Left forelimb (tissue), 1 donor: ENCODE data around the gene CPNE5.

Experiments used
- DNase-seq: peaks from one replicate; pipeline ENCODE4 v3.0.0-alpha.2; 2018; ENCODE audit warnings: low spot score

Gene CPNE5

DNA sequence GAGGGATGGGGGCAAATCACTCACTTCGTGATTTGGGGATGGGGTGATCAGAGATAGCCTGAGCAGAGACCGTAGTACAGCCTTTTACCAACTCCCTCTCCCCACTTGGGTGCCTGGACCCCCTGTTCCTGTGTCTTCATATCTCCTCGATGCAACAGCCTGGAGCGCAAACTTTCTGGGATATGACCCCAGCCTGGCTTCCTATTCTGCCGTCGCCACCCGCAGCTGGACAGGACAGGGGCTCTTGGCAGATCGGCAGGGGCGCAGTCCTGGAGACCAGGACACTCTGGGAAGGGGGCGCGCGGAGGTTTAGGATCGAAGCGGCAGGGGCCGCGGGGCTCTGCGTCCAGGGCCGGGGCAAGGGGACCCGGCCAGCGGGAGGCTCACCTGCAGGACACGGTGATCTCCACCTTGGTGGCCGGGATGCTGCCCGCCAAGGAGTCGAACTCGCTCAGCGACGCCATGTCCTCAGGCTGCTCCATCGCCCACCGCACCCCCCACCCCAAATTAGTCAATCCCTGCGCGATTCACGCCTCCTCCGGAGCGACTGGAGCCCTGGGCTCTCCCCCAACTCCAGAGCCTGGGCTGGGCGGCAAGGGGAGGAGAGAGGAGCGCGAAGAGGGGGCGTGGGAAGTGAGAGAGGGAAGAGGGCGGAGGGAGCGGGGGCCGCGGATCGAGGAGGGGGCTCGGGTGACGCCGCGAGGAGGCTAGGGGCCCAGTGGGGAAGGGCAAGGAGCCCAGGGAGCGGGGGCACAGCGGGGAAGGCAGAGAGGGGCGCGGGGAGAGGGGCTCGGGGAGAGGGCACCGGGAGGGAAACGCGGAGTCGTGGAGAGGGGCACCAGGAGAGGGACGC lies at the start of gene CPNE5:
Gene CPNE5, minus strand, starts transcription at position 549 of the 853 bp plus-strand sequence. Its CDS starts 67 bp downstream, at position 482.
- DNase-seq = no peak

DNA sequence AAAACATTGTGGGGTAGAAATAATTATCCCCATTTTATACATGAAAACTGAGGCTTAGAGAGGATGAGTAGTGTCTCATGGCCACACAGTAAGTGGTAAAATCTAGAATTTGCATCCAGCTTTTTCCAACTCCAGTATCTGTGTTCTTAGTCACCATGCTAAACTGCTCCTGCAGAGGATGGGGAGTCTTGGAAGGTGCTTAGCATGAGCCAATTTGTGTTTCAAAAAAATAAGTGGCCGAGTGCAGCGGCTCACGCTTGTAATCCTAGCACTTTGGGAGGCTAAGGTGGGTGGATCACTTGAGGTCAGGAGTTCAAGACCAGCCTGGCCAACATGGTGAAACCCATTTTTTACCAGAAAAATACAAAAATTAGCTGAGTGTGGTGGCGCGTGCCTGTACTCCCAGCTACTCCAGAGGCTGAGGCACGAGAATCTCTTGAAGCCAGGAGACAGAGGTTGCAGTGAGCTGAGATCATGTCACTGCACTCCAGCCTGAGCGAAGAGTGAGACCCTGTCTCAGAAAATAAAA lies 48.9 kb upstream of the CPNE5 start:
- DNase-seq = no peak

DNA sequence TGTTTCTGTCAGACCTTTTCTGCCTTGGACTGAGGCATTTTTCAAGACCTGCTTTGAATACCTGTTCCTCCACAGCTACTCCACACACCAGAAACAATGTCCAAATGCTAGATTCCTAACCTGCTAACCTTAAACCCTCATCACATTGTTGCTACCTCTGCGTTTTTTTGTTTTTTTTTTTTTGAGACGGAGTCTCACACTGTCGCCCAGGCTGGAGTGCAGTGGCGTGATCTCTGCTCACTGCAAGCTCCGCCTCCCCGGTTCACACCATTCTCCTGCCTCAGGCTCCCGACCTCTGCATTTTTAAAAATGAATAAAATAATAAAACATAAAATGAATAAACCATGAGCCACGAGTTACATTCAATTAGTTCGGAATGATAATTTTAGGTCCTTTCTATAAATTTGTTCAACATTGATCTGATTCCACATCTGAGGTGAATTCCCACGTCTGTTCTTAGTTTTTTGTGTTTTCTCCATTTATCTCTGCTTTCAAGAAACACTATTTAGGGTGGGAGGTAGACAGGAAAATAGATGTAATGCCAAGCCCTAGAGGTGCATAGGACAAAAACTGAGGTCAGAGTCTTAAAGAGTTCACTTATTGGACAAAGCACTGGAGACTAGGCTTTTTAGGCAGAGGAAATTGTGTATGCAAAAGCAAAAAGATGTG lies 47.8 kb upstream of the CPNE5 start:
- DNase-seq = no peak

DNA sequence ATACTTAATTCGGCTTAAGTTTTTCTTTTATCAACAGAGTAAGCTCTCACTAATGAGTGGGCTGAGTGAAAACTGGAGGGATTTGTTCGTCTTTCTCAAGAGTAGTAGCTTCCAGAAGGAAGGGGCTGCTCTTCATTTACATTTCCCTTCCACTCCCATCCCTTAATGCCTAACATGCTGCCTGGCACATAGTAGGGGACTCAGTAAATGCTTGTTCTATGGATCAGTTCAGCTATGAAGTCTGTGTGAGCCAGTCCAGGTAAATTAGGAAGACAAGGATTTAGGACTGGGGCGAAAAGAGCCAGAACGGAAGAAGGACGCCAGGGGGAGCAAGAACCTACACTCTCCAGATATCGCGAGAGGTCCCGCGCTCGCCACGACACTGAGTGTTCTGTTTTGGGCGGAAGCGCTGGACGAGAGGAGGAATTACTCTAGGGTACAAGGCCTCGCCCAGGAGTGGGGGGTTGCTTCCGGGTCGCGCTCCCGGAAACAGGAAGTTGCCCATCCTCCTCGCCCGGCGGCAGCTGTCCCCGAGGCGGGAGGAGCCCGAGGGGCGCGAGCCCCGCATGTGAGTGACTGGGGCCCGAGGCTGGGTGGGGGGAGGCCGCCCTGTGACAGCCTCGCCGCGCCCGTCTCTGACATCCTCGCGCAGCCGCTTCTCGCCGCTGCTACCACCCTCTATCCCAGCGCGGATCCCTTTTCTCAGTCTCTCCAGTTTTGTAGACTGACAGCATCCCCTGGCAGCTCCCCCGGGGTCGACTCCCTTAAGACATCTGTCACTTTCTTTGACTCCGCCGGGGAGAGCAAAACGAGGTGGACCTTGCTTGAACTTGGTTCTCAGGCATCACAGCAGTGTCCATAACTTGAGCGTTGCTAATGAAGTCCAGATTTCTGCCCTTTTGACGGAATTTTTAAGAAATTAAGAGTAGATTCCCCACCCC lies 46.5 kb upstream of the CPNE5 start, which contains the start of gene C6orf89:
Gene C6orf89, plus strand, starts transcription at position 492 of the 941 bp plus-strand sequence. CDS start 13,493 bp downstream, outside the sequence.
- peak; percentile 97 for DNase-seq

DNA sequence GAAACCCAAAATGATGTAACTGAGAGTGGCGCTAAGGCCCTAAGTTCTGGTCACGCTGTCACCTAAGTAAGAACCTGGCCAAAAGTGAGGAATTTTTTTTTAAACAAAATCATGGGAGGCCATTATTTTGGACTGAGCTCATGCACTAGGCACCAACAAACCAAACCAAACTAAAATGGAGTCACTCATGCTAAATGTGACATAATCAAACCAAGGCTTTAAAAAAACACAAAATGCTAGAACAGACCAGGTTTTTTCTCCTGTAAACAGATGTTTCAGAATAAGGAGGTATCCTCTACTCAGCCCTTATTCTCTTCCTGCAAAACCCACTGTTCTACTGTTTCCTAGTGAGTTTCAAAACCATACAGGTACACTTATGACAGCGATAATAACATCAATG lies 45.4 kb upstream of the CPNE5 start:
- no peak for DNase-seq

DNA sequence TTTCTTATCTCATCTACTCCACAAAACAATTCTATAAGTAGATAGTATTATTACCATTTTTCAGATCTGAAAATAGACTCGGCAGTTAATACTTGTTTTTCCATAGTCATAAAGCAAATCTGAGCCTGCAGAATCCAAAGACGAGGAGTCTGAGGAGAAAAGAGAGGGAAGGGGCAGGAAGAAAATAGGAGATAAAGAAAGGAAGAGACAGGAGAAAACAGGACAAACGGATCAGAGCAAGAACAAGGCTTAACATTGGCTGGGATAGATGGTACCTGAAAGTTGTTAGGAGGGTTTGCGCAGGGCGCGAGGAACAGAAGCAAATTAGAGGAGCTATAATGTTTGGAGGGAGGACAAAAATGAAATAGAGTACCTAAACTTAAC lies 36.0 kb upstream of the CPNE5 start:
- no peak for DNase-seq

DNA sequence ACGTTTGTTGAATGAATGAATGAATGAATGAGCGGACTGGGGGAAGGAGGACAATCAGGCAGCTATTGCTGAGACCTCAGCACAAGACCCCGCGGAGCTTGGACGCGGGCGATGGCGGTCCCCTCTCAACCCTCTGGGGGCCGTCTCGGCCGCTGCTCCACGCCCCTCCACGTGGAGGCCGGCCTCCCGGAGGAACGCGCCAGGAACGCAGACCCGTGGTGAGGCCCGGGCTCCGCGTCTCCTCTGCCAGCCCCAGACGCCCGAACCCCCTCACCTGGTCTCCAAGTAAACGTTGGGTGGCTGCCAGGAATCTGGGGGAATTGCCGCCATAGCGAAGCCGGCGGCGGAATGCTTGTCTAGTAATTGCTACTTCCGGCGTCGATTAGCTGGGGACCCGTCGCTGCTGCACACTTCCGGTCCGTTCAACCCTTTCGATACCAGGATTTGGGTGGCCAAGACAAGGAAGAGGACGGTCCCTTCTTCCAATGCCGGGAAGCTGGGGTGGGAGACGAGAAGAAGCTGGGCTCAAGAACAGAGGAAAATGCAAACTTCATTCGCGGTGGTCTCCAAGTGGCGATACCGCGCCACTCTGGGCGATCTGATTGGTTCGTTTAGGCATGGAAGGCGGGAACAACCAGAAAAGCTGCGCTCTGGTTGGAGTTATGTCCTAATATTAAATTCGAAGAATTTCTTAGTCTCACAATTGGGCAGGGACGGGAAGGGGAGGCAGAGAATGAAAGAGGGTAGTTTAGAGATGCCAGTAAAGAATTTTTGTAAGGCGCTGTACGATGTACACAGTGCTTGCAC lies 35.4 kb upstream of the CPNE5 start, which contains the start of gene PPIL1:
Gene PPIL1, minus strand, starts transcription at position 361 of the 807 bp plus-strand sequence. Its CDS starts 31 bp downstream, at position 330.
- DNase-seq = peak; percentile 96

DNA sequence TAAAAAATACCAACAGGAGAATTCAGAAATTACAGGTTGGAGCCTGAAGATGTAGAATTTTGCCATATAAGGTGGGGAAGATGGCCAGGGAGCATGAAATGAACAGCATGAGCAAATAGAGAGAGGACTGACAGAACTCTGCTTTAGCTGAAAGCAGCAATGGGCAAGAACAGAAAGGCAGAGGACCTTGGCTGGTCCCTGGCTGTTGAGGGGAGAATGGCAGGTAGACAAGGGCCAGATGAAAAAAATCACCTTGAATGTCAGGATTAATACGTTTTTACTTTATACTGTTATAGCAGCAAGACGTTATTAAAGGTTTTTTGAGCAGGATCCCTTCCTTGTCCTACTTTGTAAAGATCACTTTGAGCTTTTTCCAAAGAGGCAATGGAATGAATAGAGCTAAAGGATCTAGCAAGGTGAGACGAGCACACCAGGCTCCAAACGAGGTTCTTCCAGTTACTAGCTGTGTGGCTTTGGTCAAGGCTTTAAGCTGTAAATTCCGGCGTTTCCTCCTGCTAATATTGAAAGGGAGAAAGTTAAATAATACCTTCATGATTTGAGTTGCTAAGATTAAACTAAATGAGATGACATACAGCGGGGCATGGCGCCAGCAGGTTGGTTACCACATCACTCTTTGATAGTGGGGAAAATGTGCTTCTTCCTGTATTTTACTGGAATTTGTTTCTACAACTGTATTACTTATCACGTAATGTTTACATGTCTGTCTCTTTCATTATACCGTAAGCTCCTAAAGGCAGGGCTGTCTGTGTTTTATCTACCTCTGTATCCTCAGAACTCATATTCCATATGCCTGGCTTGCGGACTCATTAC lies 34.6 kb upstream of the CPNE5 start:
- DNase-seq = no peak

DNA sequence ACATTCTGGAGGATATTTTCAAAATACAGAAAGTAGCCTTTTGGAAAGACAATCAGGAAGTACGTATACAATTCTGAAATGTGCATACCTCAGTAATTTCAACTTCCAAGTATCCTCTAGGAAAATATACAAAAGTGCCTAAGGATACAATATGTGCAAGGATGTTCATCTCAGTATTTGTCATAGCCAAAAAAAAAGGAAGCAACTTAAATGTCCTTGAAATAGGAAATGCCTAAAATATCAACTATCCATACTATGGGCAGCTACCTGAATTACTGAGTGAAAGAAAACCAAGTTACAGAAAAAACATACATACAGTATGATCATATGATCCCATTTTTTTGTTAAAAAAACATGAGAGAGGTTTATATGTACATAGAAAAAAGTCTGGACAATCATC lies 33.9 kb upstream of the CPNE5 start:
- DNase-seq = no peak

DNA sequence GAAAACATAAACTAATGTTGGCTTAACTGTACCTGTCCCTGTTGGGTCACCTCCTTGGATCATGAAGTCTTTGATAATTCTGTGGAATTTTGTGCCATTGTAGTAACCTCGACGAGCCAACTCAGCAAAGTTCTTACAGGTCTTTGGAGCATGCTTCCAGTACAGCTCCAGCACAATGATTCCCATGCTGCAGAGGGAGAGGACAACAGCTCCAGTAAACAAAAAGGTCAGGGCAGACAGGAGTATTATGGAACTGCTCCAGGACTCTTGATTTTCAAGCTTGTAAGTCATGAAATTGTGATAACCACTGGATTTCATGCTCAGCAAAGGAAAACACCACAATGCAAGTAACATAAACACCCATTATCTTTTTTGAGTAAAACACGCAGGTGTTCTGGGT lies 32.4 kb upstream of the CPNE5 start:
- DNase-seq = no peak

DNA sequence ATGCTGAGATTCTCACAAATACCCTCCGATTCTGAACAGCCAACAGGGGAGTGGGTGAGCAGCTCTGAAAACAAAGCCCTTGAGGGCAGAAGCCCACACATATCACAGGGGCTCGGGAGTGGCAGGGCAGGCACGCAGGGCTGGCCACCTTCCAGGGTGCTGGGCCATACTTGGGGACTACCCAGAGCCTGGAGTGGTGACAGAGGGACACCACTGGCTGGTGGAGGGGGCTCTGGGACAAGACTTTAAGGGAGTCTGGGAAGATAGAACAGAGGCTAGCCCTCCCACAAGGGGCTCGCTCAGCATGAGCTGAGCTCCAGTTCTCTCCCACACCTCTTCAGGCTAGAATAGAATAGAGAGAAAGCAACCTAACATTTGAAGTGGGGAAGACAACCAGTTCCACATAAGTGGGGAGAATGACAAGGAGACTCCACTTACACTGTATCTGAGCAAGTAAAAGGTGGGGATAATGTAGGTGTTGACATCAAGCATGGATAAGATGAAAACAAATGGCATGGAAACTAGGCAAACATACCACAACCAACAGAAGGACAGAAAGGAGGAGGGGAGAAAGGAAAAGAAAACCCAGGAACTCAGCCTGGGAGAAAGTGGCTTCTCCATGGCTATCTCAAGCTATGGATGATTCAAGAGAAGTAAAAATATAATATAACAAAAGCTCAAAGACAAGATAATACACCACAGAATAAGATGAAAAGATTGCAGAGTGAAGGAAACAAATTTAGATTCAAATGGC lies 28.4 kb upstream of the CPNE5 start:
- DNase-seq = no peak

DNA sequence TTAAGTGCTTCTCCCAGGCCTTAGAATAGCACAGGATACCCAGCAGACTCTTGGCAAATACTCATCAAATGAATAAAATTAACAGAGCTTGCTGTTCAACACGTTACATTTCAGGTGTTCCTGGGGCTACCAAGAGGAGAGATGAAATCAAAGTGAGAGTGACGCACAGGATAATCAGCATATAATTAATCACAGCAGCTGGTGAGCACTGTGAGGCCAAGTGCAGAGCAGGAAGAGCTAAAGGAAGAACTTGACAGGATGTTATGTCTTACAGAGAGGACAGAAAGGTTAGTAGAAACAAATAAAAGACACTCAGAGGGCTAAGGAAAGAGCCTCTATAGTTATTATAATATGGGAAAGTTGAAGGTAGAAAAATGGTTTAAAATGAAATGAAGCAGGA lies 26.6 kb upstream of the CPNE5 start:
- no peak for DNase-seq

DNA sequence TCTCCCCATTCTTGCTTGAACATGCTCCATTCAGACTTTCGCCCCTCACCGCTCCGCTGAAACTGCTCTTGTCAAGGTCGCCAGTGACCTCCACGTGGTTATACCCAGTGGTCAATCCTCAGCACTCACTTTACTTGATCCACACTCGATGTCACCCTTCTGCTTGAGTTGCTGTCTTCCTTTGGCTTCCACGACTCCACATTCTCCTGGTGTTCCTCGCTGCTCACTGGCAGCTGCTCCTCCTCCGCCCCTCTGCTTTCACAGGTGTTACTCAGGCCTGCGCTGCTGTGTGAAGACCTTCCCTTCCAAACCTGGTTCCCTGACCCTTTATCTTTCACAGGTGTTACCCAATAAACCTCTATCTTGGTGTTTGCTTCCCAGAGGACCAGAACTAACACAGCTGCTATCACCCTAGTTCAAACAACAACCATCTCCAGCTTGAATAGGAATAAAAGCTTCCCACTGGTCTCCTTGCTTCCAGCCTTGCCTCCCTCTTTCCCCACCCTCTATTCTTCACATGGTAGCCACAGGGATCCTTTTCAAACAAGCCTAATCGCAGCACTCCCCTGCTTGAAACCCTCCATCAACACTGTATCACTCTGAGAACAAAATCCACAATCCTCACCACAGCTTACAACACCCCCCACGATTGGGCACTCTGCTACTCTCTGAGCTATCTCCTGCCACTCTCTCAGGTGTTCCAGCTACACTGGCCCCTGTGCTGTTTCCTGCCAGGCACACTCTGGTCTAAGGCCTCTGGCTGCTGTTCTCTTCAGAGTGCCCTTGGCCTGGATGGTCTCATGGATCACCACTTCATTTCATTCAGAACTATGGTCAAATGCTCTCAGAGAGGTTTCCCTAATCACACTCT lies 24.7 kb upstream of the CPNE5 start:
- DNase-seq = no peak

DNA sequence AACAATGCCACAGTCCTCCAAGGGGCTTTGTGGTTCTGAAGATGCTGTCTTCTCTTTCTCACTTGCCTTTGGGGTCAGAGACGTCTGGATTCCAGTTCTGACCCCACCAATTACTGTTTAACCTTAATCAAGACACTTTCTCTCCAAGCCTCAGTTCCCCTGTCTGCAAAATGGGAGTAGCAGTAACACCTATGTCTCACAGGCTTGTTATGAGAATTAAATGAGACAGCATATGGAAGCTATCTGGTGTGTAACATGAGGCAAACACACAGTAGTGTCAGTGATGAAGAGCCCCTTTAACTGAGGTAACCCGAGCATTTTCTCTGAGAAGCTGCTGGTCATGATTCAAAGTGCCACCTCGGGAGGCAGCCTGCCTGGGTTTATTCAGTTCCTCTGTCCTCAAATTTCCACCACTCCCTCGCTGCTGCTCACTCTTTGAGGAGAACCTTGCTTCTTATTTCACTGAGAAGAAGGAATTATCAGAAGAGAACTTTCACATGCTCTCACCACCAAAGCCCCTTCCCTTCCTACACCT lies 23.7 kb upstream of the CPNE5 start:
- DNase-seq = no peak

DNA sequence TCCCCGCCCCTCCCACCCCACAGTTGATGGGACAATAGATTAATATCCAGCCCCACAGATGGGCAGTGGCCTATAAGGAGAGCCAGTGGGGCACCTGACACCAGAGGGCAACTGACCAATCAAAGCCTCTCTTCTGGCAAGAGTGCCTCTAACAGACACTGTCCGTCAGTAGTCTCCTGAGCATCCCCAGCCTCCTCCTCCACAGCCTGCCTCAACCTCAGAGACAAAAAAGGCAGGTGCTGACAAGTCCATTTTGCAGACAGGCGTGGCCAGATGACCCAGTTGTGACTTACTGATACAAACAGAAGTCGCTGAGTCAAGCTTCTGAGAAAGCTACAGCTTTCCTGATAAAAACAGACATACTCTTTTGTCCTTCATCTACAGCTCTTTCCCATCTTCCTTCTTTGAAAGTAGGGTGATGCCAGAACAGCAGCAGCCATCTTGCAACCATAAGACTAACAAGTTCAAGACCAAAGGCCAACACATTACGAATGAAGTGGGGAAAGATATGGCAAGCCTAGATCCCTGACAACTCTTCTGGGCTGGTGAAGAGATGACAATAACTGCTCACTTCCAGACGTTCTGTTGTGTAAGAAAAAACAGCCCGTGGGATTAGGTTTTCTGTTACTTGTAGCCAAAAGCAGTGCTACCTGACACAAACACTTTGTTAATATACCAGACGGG lies 23.1 kb upstream of the CPNE5 start:
- DNase-seq = no peak

DNA sequence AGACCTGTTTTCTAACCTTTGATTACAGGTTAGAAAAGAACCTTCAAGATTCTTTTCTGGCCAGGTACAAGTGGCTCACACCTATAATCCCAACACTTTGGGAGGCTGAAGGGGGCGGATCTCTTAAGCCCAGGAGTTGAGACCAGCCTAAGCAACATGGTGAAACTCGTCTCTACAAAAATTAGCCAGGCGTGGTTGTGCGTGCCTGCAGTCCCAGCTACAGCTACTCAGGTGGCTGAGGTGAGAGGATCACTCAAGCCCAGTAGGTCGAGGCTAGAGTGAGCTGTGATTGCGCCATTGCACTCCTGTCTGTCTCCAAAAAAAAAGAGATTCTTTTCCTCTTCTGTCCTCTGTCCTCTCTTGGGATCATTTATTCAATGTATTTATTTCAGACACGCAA lies 20.9 kb upstream of the CPNE5 start:
- DNase-seq = no peak

DNA sequence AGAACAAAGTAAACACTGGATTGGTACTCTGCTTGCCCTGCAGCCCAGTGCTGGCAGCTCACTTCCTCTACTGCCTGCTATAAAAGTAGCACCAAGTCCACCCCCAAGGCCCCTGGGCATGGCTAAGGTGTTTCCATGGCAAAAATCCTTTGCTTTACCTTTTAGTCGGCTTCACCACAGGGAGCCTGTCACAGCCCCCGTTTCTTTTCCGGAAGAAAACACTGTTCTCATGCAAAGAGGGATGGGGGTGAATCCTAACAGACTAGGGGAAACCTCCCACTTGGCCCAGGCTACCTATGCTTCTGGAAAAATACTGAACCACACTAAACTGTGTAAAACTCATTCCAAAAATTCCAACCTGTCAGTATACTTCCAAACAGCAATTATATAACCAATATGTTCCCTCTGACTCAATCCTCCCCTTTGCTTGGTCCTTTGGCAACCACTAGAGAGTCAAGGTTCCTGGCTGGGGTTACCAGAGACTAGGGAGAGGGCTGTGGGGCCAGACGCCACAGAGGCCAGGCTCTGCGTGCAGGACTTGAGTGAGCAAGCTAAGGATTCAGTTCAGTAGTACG lies 19.2 kb upstream of the CPNE5 start:
- DNase-seq = no peak
